GM18511 (cell line): ENCODE results near the gene RASSF1.

Experiments used
- ATAC-seq: cut with Tn5 transposase; IDR thresholded peaks from one replicate; pipeline ENCODE4 v1.9.1; 2021; ENCODE audit warnings: mild to moderate bottlenecking, moderate library complexity; ENCODE audit not compliant: unreplicated experiment

The RASSF1 gene

DNA sequence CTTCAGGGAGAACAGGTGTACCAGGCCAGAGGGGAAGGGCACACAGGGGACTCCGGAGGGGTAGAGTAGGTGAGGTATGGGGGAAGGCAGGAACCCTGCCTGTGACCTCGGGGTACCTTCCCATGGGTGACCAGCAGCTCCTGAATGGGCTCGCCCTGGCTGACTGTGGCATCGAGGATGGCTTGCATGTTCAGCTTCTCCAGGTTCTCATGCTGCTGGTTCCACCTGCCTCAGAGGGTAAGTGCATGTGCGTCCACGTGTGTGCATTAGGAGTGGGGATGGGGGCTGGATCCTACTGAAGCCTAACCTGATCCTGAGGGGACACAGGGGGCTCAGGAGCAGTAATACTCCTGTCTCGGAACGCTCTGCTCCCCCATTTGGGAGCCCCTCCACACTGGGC is 4.4 kb upstream of the RASSF1 start:
- no peak for ATAC-seq

DNA sequence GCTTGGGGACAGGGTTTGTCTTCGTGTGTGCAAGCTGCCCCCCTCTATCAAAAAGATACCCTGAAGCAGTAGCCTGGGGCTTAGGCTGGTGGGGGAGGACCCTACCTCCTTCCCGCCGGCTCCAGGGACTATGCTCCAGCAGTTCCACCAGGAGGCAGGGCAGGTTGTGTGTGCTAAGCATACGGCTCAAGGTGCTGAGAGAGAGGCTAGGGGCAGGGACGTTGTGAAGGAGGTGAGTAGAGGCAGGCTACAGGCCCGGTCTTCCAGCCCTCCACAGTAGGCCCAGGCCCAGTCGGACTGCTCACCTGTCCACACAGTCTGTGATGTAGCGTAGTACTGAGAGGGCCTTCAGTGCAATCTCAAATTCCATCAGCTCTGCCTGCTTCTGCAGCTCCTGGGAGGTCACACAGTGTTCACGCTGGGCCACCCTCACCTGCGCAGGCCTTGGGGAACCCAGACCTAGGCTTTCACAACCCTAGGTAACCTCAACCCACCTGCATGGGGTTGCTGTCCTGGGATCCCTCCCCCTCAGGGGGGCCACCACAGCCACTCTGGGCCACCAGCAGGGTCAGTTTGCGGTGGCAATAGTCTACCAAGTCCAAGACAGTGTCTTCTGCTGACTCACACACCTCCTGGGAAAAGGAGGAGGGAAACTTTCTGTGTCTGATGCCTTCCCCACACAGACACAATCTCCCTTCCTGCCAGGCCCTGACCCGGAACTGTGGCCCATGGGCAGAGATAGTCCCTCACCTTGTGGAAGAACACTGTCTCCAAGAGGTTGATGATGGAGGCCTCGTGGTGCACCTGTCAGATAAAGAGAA is 2.4 kb upstream of the RASSF1 start:
- ATAC-seq, result no peak

DNA sequence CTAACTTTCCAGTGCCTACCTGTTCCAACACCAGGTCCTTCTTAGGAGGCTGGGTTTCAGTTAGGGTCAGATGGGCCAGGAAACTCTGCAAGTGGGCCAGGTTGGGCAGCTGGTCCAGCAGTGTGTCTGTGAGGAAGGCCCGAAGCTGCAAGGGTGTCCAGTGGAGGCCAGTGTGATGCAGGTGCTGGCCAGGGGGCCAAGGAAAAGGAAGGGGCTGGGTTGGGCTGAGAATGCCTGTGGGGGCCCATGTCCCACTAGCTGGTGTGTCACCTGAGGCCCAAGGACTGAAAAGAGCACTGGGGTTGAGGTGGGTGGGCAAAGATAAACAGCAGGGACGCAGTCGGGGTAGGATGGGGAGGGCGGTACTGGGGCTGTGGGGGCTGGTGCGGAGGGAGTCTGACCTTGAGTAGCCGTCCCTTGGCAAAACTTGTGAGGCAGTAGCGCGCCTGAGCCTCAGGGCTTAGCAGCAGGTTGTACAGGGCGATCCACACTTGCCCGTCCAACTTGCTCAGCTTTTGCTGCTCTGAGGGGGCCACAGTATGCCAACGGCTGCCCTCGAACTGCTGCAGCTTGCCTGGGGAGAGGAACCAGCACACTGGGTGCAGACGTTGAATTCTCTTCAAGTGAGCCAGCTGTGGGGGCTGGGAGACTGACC is 1.5 kb upstream of the RASSF1 start:
- ATAC-seq, result no peak

DNA sequence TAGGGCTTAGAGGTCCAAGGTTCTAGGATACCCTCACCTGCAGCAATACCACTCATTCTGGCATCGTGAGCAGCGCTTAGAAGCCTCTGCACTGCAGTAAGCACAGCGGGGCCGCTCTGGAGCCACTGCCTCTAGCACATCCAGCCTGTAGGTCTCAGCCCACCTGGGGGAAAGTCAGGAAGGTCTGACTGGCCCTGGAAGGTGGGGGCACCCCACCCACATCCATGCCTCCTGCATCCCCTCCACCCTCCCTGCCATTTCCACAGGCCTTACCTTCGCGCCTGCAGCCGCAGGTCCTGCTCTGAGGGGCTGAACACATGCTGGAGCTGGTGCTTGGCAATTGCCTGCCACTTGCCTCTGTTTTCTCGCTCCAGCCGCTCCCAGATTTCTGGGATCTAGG is 901 bp upstream of the RASSF1 start:
- no peak for ATAC-seq

DNA sequence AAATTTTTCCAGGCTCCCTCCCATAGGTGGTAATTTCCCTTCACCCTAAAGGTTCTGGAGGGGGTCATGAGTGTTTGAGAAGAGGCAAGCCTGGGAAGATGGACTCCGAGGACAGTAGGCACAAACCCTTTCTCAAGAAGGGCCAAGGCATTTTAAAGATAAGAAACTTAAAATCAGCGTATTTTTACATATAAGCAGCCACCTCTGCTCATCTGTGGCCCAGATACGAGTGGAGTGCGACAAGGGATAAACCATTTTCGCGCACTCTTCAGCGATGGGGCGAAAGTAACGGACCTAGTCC is 539 bp downstream of the RASSF1 start:
- no peak for ATAC-seq

DNA sequence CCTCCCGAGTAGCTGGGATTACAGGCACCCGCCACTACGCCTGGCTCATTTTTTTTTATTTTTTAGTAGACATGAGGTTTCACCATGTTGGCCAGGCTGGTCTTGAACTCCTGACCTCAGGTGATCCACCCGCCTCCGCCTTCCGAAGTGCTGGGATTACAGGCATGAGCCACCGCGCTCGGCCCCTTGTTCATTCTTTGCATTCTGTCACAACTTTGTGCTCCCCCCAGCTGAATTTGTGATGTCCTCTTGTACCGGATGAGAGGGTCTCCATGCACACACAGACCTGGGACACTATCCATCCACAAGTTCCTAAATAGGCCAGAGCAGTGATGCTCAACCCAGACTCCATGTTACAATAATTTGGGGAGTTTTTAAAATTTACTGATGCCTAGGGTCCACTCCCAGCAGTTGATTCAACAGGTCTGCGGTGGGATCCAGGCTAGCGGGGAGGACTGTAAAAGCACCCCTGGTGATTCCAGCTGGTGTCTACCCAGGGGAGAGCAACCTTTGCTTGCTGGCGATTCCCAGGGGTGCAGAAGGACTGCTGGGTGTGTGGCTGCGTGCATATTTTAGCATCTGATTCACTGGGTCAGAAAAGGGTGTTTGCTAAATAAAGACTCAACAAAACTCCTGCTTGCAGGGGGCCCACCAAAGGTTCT is 1.0 kb downstream of the RASSF1 start:
- ATAC-seq, result no peak

DNA sequence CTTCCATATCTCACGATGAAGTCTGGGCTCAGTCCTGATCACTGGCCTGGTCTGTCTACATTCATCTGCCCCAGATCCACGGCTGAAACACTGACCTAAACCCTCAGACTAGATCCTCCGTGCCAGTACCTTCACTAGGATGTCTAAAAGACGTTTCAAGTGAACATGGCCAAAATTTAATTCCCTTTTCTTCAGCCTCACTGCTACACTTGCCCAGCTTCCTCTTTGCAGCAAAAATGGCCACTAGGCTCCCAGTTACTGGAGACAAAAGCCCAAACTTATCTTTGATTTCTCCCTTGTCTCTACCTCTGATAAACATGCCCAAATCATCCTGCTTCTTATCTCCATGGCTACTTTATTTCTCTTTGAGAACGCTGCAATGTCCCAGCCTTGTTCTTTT is 1.7 kb downstream of the RASSF1 start:
- ATAC-seq, result no peak

DNA sequence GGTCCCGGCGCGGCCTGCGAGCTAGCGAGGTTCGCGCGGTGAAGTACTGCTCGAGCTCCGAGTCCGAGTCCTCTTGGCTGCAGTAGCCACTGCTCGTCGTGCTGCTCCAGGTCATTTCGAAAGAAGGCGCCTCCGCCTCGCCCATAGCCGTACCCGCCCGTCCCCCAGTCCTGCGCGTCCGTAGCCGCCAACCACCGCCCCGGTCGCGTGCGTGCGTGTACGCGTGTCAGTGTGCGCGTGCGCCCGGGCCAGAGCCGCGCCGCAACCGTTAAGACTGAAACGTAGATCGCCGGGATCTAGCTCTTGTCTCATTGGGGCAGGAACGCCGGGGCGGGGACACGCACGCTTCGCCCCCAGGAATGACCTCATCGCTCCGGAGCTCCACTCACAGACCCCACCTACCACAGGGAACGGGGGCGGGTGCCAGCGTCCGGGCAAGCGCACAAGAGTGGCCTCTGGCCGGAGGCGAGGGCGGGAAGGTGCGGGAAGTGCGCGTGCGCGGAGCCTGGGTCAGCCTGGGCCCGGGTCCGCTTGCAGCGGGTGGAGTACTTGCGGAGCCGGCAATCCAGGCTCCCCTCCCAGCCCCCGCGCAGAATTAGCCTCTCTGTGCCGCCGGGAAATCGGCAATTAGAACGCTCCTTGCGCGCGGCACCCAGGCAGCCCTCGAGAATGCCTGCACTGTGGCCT is 3.3 kb downstream of the RASSF1 start:
- peak; percentile 79 for ATAC-seq

DNA sequence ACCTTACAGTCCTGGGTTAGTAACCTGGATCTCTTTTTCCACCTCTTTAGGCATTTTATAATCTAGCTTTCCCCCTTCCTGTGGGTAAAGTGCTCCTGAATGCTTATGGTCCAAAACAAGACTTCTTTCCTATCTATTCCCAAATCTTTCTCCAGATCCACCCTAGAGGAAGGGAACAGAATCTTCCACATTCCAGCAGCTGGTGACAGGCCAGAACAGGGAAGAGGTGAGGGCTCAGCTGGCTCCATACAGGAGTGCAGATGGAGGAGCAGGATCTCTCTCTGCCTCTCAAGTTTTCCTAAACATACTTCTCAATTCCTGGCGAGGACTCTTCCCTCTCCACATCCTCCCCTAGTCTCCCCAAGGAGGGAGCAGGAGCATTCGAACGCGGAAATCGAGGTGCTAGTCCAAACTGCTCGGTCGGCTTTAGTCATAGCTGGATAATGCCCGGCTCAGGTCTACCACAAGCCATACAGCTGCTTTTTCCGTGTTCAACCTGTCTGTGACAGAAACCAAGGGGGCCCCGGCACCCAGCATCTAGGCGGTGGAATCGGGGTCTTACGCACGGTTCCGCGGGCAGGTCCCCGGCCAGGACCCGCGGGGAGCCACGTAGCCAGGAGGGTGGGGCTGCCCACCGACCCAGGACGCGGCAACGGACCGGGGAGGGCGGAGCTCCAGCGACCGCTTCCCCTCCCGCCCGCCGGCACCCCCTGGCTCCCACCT is 4.0 kb downstream of the RASSF1 start:
- ATAC-seq, result peak; percentile 35

DNA sequence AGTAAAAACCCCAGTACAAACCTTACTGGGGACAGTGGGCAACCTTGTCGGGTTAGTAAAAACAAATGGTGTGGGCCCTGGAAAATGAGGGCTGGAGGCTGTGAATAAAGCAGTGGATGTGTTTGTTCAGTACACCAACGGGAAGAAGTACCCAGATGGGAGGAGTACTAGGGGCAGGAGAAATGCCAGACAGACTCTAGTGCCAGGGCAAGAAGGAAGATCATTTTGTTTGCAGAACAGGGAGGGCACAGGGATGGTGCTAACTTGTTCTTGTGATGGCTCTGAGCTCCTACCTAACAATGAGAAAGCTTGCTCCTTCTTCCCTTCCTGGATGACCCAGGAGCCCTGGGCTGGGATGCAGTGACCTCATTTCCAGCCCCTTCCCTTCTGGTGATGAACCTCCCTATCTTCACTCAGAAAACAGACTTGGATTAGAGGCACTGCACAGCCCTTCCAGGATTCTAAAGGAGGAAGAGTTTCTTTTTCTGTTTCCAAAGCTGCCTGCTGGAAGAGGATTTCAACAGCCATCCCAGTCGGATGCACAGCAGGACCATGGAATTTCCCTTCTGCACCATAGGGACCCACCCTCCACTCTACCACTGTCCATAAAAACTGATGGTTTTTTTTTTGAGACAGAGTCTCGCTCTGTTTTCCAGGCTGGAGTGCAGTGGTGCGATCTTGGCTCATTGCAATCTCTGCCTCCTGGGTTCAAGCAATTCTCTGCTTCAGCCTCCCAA is 6.1 kb downstream of the RASSF1 start:
- ATAC-seq, result no peak

DNA sequence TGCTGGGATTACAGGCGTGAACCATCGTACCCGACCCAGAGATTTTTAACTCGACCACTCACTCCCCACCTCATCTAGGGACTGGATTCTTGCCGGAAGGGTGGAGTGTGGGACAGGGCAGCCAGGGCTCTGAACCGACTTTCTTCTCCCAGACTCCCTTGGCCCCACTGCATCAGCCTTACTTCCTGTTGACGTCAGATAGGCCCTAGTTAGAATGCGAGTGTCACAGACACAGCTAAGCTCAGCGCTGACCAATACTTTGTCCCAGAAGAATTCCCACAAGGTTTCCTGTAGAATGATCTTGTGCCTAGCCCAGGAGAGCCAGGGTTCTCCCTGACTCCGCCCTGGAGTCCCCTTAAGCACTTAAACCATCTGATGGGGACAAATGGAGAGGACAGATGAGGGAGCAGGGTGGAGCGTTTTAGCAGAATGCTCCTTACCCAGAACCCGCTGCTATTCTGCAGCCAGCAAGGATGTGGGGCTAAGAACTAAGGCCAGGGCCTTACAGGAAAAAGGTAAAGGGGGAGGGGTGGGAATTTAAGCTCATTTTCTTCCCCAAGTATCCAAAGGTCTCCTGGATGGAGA is 6.8 kb downstream of the RASSF1 start:
- no peak for ATAC-seq

DNA sequence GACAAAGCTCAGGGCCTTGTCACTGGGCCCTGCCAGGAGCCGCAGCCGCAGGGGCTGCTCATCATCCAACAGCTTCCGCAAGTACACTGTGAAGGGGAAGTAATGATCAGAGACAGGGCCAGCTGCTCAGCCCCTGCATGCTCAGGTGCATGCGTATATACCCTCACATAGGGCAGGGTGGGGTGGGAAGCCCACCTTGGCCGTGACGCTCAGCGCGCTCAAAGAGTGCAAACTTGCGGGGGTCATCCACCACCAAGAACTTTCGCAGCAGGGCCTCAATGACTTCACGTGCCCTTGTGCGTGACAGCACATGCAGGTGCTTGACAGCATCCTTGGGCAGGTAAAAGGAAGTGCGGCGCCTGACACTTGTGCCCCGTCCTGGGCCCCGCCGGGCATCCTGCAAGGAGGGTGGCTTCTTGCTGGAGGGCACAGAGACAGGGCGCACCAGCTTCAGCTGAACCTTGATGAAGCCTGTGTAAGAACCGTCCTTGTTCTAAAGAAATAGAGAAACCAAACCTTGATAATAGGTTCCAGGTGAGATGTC is 9.2 kb downstream of the RASSF1 start:
- no peak for ATAC-seq

DNA sequence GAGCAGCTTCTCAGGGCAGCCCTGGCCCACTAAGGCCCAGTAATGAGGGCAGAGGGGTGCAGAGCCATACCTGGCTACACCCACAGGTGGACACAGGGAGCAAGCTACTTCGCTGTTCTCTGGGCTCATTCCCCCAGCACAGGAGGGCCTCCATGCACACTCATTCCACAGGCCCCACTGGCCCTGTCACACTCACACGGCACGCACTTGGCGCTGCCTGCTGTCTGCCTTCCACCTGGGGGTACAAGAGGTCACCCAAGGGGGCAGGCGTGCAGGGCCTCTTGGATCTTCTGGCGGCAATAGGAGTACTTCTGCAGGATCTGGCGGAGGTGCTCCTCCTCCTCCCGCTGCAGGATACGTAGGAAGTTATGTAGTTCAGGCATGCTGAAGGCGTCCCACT is 10.3 kb downstream of the RASSF1 start:
- ATAC-seq, result no peak

DNA sequence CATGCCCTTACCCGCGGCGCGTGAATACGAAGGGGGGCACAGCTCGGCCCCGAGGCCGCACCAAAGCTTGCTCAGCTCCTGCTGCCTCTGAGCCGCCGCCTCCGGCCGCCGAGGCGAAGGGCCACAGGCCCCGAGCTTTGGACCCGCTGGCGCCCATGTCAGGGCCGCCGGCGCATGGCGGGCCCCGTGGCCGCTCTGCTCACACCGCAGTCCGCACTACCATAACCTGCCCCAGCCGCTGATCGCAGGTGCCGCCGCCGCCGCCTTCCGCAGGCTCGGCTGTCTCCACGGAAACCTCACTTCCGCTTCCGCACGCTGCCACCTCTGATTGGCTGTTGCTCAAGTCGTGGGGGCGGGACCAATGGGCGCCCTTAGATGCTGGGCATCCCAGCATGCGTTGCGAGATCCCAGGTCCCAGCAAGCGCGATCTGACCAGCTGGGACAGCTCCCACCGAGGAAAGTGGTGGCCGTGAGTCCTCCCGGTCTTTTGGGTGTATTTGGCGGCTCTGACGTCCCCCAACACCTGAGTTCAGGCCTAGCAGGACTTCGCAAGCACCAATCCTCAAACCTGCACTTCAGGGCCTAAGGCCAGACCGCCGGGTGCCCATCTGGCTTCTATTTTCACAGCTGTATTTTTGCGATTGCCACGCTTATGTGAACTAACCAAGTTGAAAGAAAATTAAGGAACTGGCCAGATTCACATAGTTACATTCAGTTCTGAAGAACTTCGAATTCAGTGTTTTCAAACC is 12.5 kb downstream of the RASSF1 start, which contains the start of gene TUSC2:
Gene TUSC2, minus strand, starts transcription at position 281 of the 749 bp plus-strand sequence. Its CDS starts 124 bp downstream, at position 157.
- peak; percentile 95 for ATAC-seq

DNA sequence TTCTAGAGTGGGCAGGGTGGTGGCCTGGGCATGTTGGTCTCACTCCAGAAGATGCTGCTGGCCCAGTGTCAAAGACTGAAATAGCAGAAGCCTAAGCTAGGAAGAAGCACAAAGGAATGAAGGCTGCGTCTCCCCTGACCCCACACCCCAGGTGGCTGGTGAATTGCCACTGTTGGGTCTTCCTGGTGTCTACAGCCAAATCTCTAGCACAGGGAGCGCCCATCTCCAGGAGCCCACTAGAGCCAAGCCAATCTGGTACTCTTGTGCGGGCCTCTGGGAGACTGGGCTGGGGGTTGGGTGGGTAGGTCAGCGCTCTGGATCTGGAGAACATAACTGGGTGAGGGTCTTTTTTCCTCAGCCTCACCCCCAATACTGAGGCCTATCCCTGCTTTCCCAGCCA is 13.5 kb downstream of the RASSF1 start:
- ATAC-seq, result no peak

DNA sequence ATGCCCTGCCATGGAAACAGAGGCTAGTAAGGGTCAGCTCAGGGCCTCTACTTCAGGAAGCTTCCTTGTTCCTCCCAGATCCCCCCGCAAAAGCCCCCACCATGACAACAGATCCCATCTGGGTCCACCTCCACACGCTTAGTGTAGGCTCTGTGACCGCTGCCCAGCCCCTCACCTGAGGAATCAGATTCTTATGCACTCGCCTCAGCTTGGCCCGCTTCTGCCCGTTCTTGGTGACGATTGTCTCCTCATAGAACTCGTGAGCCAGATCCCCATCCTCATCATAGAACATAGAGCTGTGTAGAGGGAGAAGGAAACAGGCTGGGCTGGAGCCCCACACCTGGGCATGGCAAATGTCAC is 14.5 kb downstream of the RASSF1 start:
- ATAC-seq, result no peak

DNA sequence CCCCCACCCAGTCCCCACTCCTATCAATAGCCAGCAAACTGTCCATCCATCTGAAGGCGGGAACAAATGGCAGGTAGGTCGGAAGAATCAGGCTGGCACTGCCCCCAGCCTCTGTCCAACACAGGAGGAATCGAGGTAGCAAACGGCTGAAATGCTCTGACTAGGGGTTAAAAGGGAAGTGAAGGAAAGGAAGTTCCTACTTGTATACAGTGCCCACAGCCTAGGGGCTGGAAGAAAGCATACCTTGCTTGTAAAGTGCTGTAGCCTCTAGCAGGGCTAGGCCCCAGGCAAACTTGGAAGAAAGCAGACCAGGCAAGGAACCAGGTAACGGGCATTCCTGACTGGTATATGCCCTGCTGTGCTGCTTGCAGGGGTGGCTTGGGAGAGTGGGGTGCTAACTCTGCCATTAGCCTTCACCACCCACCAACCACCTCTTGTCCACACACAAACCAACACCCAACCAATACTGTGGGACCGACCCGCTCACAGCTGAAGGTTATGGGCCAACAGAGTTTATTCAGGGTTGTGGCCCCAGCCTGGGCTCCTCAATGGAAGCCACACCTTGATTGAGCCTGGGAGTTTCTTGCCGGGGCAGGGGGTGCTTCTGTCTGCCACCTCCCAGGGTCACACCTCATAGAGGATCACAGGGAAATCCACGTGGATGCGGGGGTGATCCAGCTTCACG is 15.0 kb downstream of the RASSF1 start:
- ATAC-seq, result no peak

DNA sequence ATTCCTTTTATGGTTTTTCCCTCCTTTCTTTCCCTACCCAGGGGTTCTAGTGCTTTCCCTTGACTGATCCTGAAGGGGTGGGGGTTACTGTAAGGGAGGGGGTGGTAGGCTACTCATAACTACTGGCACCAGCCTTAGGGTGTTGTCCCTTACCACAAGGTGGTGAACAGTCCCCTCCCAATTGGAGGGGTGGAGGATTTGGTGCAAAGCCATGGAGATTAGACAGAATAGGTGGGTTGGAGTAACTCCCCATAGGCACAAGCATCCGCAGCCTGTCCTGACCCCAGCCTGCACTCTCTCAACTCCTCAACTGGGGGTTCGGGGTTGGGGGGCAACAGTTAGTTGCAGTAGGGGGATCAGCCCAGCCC is 15.5 kb downstream of the RASSF1 start:
- ATAC-seq, result no peak
